Skin of body (tissue), 2 donors: ENCODE measurements around the gene FAM118A. TPM values are rescaled to one million over a fixed set of nuclear protein-coding genes. Genes with fewer than 3 reads are reported as not detected.
"Not testable (repeated sequence)": the region's sequence is repeated elsewhere in the genome, so short reads cannot be mapped to it uniquely, and the experiment has no call there.

Experiments
- DNase-seq: peaks from one replicate; lab custom pipeline; 2025; lab: John Stamatoyannopoulos, UW
- total RNA-seq: library from RNA; depleted of rRNA; stranded (reverse); fragments of >200 nt; gene quantifications from one replicate; pipeline ENCODE4 v1.2.3, GENCODE V29; 2014

The FAM118A gene
- total RNA-seq, 1 donor from 2014 or later, result 36.7 TPM

DNA sequence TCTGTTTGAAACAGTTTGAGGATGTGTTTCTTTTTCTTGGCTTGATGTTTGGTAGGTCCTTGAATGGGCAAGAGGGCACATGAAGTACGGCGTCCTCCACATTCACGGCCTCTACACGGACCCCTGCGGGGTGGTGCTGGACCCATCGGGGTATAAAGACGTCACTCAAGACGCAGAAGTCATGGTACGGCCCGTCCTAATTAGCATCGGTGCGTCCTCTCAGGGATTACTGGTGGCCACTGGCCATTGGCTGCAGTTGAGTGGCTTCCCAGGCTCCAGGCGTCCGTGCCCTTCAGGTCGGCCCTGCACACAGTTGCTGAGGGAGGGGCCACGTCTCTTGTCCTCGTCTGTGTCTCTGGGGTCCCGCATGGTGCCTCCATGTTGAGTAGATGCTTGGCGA lies 20.8 kb downstream of the FAM118A start:
- DNase-seq, result no peak

DNA sequence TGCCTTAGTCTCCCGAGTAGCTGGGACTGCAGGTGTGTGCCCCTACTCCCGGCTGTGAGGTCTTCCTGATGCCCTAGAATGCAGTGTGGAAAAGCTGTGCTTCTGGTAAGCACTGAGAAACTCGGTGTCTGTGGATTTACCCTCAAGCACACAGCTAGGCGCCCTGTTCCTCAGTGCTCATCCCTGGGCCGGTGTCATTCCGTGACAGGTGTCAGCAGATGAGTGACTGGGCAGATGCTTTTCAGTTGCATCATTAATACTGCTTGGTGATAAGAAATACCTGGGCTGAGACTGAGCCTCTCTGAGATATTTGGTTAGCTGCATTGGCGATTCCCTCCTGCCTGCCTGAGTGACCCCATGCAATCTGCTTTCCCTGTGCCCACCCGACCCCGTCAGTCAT lies 21.8 kb downstream of the FAM118A start:
- no peak for DNase-seq

DNA sequence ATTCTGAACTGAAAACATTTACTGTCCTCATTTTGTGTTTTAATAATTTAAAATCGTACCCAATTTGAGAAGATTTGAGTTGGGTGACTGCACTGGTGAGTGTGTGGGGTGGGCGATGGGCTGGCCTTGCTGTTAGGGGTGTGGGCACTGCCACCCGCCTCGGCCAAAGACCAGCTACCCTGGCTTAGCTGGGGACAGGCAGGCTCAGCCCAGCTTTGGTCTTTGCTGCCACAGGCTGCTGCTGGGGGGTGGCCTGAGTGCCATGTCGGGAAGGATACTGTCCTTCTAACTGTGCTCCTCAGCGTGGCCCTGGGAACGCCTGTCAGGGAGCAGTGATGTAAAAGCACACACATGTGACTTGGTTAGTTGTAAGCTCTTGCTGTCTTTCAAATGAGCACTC lies 22.3 kb downstream of the FAM118A start:
- no peak for DNase-seq

DNA sequence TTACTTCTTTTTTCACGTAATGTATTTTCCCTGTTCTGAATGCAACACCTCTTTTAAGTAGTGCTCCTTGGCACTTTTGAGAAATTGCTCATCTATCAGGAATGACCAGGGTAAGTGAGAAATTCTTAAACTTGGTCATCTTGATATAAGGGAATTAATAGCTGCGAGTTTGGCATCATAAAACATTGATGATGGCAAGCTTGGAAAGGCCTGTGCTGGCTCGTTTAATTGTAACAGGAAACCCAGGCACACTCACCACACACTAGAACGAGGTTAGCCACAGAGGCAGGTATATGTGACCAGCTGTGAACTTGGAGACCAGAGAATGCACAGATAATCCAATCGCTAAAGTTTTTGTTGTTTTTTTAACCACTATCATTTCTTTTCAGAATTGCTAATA lies 24.3 kb downstream of the FAM118A start:
- no peak for DNase-seq

DNA sequence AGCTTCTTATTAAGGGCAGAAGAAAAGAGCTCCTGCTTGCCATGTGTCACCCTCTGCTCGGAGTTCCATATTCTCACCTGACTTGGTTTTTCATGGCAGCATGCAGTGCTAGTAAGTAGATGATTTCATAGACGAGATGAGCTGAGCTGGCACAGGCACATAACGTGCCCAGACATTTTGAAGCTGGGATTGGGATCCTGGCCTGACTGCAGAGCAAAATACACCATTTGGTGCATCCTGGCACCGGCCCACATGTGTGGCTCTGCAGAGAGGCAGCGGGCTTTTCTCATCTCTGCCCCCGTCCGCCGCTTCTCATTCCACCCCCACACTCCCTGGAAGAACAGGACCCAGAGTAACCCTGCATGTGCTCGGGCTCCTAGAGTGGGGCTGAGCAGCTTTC lies 24.8 kb downstream of the FAM118A start:
- no peak for DNase-seq

DNA sequence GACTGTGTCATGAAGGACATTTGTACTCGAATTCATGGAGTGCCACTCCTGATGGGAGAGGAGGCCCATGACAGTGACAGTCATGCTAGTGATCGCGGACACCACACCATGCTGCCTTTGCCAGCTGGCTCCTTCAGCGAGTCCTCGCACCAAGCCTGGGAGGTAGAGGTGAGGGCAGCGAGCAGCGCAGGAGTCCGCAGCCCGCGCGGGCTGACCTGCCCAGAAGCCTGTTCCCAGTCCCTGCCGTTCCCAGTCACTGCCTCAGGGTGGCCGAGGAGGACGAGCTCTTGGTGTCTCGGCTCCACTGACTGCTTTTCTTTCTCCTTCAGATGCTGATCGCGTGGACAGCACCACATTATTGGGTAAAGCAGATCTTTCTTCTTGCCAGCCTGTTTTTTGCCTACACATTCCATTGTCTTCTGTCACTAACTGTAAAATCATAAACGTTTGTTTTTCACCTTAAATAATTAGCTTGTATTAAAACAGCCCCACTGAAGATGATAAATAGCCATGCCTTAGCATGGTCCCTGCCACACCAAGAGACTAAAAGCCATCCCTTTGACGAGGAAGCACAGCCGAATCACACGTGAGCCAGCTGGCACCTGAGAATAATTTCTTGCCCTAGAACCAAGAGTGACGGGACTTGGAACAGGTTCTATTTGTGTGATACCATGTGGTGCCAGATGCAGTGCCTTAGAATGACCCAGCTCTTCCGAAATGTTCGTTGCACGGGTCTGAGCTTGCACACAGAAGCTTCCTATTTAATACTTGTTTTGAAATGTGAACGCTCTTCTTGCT lies 25.5 kb downstream of the FAM118A start:
- DNase-seq, result no peak

DNA sequence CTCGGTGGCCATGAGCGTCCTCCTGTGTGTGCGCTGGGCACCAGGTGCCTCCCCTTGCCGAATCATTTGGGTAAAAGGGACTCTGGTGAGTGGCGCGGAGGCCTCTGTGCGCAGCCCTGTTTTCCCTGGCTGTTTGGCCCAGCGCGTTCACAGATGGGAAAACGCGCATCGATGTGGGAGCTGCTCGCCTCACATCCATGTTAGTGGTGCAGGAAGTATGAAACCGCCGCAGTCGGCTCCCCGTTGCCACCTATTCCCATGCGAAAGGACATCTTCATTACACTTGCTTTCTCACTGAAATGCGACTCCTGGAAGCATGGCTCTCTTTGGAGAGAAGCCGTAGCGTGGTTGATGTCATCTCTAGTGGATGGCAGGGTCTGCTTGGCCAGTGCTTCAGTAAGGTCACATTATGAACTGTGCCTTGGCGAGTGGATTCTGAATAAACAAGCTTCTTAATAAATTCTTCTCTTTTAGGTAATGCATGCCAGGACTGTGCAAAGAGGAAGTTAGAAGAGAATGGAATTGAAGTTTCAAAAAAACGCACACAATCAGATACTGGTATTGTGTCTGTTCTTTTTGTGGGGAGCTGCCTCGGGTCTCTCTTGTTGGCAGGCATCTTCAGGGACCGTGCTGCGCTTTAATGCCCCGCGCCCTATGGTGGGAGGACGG lies 26.3 kb downstream of the FAM118A start:
- DNase-seq, result no peak

DNA sequence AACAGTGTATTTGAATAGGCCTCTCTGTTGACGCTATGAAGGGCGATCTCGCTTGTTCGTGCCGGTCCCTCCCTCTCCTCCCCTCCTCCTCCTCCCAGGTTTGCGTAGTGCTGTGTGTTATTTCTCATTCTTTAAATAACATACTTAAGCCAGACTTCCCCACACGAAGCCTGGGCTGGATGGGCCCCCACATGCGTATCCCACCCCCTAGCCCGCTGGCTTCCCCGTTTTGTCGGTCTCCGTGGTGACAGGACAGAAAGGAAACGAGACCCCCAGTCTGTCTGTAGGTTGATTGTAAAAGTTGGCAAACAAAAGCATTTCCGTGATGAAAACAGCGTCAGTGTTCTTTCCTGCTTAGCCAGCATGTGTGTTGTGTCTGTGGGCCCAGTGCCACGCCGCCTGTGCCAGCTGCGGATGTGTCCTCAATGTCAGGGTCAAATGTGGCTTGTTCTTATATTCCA lies 27.3 kb downstream of the FAM118A start:
- DNase-seq, result peak; percentile 44

DNA sequence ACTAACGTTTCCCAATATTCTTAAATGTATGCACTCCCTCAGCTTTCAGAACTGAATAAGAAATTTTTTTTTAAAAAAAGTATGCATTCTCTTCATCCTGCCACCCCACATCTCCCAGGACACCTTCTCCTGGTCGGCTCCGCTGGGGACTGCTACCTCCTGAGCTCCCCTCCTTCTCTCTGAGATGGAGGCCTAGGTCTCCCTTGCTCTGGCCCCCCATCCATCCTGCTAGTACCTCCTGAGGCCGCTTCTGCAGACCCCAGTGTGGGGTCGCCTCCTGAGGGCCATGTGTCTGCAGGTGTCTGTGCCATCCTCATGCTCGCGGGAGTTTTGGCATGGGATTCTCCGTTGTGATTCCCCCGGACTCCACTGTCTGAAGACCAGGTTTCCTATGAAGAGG lies 27.8 kb downstream of the FAM118A start:
- no peak for DNase-seq

DNA sequence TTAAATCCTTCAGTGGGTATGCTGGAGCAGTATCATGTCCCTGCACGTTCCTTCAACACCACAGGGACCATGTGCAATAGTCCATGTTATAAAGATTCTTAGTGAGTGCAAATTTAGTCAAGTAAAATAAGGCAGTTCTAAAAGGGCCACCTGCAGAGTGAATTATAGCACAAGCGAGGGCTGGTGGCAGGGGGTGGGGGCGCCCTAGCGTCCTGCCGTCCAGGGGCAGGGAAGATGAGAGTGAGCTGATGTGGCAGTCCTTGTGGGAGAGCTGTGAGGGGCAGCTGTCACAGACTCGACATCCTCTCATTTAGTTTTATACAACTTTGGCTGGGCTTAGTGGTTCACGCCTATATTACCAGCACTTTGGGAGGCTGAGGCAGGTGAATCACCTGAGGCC lies 29.1 kb downstream of the FAM118A start:
- DNase-seq, result no peak

DNA sequence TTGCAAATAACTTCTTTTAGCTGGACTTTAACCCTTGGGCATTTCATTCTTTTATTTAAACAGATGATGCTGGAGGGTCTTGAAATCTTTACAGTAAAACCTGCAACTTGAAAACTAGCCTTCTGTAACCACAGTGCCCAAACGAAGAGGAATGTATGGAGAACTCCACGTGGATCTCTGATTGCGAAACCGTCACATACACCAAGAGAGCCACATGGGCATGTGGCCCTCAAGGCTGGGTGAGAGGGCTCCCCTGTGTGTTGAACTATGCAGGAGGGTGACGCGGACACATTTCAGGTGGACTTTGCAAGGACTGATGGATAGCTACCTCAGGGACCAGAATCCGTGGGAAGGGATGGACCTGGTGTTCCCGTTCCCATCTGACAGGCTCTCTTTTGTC lies 30.6 kb downstream of the FAM118A start:
- no peak for DNase-seq

DNA sequence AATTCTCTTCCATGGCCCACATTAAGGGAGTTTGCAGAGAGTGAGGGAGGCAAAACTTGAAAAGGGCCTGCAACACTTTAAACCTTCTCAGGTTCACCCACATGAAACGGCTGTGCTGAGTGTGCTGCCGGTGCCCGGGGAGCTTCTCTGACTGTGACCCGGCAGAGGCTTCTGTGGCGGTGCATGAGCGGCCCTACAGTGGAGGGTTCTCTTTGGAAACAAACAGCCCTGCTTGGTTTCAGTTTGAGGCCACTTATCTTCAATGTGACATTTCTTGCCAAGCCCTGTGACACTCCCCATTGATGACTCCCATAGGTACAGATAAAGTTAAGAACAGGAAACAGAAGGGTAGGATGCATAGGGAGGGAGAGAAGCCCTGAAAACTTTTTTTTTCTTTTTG lies 31.8 kb downstream of the FAM118A start:
- no peak for DNase-seq

DNA sequence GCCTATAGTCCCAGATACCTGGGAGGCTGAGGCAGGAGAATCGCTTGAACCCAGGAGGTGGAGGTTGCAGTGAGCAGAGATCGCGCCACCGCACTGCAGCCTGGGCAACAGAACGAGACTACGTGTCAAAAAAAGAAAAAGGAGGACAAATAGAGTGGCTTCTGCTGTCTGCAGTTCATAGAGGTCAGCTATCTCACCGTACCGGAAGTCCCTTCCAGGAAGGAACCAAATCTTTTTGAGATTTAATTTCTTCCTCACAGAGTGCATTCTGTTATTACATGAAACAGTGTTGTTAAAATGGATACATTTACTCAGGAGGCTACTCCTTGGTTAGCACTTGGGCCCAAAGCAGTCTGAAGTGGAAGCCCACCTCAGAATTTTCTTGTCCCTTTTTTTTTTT lies 33.4 kb downstream of the FAM118A start:
- no peak for DNase-seq

DNA sequence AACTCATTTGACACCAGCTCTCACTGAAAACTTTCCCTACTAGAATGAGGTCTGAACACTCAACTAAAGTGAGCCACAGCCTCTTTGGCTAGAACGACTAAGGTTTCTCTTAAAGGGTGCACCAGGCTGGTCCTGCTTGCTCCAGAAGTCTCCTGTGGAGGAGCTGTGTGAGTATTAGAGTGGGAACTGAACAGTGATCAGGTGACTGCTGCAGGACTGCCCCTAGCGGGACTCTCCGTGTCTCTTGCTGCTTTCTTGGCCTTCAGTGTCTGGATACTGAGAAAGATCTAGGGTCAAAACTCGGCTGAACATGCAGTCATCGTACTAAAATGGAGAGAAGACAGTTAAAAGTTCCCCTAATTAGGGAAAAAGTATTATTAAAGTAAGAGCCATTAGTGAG lies 34.6 kb downstream of the FAM118A start:
- no peak for DNase-seq

DNA sequence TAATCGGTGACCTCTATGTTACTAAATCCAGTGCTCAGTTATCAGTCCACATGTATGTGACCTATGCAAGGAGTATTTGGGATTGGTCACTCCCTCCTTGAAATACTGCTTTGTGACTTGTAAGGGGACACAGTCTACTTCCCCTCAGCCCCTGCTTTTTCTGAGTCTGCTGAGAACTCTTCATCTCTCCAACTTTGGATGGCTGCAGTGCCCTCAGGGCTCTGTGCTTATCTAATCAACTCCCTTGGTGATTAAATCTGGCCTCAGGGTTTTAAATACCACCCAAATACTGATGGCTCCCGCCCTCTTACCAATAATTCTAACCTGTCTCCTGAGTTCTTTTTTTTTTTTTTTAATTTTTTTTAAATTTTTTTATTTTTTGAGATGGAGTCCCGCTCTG lies 40.2 kb downstream of the FAM118A start:
- DNase-seq, result no peak

DNA sequence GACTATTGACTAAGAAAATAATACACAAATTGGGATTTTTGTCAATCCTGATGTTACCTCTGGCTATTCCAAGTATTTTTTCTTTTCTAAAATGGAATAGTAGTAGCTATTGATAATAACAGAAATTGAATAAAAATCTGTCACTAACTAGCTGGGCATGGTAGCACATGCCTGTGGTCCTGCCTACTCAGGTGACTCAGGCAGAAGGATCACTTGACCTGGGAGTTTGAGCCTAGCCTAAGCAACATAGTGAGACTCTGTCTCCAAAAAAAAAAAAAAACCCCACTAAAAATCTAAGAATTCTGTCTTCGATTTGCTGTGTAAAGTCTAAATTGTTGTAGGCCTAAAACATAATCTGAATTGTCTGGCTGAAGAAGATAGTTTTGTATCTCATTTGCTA lies 42.2 kb downstream of the FAM118A start:
- DNase-seq, result no peak

DNA sequence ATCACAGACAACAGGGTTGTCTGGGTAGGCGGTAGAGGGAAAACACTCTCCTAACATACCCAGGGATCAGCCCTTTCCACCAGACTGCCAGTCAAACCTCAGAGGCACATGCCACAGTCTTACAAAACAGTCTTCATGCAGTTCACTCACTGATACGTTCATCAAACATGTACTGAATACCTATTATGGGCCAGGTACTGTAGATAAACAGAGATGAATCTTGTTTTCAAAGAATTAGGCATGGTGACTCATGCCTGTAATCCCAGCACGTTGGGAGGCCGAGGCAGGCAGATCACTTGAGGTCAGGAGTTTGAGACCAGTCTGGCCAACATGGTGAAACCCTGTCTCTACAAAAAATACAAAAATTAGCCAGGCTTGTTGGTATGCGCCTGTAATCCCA lies 43.0 kb downstream of the FAM118A start:
- not testable (repeated sequence) for DNase-seq

DNA sequence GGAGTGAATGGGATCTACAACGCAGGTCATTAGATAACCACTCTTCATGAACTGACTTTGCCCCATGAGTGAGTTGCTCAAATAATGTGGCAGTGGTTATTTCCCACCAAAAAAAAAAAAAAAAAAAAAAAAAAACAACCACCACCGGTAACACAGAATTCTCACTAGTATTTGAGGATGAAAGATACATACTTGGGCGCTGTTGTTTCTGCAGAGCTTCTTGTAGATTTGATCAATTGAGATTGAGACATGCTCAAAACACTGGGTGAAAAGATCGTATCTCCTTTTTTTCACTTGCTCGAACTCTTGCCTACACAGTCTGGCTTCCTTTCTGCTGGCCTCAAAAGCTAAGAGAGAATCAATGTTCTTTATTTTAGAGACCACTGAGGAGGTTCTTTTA lies 44.1 kb downstream of the FAM118A start:
- no peak for DNase-seq

DNA sequence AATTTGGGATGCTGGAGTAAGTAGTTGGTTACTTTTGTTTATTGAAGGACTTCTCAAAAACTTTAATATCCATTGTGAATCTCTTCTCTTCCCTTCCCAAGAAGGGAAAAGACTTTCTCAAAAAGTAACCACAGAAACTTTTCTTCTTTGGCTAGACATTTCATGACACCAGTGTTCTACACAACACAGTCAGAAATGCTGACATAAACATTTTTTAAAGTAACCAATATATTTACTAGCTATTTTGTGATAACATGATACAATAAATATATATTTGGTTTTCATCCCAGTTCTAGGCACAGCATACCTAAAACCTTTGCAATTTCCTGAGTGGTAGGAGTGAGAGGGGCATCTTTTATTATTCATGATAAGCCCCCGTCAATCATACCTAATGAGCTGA lies 47.8 kb downstream of the FAM118A start:
- DNase-seq, result no peak

DNA sequence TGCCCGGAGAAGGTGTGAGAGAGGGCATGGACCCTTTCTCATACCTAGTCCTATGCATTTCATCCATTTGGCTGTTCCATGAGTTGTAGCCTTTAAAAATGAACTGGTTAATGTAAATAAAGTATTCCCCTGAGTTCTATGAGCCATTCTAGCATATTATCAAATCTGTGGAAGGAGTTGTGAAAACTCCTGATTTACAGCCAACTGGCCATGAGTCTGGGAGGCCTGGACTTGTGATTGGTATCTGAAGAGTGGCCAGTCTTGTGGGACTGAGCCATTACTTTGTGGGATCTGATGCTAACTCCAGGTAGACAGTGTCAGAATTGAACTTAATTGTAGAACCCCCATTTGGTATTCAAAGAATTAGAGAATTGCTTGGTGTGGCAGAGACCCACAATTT lies 48.4 kb downstream of the FAM118A start:
- no peak for DNase-seq

DNA sequence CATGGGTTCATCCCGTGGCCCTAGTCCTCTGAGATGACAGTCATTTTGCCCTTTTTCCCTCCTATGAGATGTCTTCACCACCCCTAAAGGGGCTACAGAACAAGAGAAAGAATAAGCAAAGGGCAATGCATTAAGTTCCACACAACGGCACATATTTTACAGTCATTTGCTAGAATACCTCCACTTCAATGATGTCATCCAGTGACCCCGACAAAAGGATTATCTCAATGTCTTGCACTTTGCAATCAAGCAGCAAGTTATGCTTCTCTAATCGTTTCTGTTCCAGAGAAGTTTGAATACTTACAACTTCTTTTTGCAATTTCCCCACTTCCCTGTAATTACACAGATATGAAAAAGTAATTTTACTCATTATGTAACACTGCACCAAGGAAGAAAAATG lies 49.9 kb downstream of the FAM118A start:
- DNase-seq, result no peak

DNA sequence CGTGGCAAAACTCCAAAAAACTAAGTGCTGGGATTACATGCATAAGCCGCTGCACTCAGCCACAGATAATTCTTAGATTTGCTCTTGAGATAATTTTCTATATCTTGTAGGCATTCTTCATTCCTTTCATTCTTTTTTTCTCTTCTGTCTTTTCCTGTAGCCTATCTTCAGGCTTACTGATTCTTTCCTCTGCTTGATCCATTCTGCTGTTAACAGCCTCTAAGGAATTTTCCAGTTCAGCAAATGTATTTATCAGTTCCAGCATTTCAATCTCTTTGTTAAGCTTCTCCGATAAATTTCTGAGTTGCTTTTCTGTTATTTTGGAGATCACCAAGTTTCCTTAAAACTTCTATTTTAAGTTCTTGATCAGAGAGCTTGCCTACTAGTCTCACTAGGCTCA lies 57.0 kb downstream of the FAM118A start:
- no peak for DNase-seq

DNA sequence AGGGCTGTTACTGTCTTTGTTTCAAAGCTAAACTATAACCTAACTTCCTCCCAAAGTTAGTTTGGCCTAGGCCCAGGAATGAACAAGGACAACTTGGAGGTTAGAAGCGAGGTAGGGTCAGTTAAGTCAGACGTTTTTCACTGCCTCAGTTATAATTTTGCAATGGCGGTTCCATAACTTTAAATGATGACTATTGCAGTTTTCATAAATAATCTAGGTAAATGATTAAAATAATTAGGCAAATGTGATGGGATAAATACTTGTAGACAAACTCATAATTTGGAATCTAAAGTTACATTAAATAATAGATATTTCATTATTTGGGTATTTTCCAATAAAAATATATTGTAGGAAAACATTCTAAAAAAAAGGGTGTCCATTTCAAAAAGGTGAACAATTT lies 63.9 kb downstream of the FAM118A start:
- not testable (repeated sequence) for DNase-seq
